Lung (tissue), 12 donors: ENCODE data around the gene LCP2. TPM values are rescaled to one million over a fixed set of nuclear protein-coding genes. Genes with fewer than 3 reads are reported as not detected.

Experiments used
- ATAC-seq: fragments of 200-7000 bp; cut with Tn5 transposase; one replicate; pipeline ENCODE4 v1.9.1; 2020; ENCODE audit warnings: moderate number of reproducible peaks; ENCODE audit not compliant: insufficient read depth, low FRiP score
- DNase-seq, 3 donors: peaks; one replicate each; pipeline ENCODE4 v3.0.0-alpha.2; 2013 to 2017
- H3K27ac ChIP-seq, 2 donors: one replicate each; pipeline ENCODE4 v1.5.1; 2013; ENCODE audit warnings: mild to moderate bottlenecking in 2 of 2, moderate library complexity in 2 of 2, control low read depth in 1 of 2, inconsistent platforms in 1 of 2, low read depth in 1 of 2, low read length in 1 of 2
- H3K27me3 ChIP-seq, 3 donors: one replicate each; pipeline ENCODE4 v1.5.1; 2013; ENCODE audit warnings: low read length in 2 of 3; ENCODE audit not compliant: control insufficient read depth in 3 of 3, insufficient read depth in 3 of 3
- H3K36me3 ChIP-seq, 4 donors: one replicate each; pipeline ENCODE4 v1.5.1; 2013; ENCODE audit warnings: low read length in 4 of 4, mild to moderate bottlenecking in 1 of 4, moderate library complexity in 1 of 4; ENCODE audit not compliant: control insufficient read depth in 4 of 4, insufficient read depth in 4 of 4
- H3K4me1 ChIP-seq, 5 donors: one replicate each; pipeline ENCODE4 v1.5.1; 2013; ENCODE audit warnings: low read length in 5 of 5, mild to moderate bottlenecking in 2 of 5, moderate library complexity in 1 of 5; ENCODE audit not compliant: control insufficient read depth in 5 of 5, insufficient read depth in 5 of 5
- H3K4me3 ChIP-seq: one replicate; pipeline ENCODE4 v1.5.1; 2013; ENCODE audit warnings: mild to moderate bottlenecking, control low read depth, moderate library complexity
- H3K9ac ChIP-seq, 2 donors: one replicate each; pipeline ENCODE4 v1.5.1; 2013; ENCODE audit warnings: low read length in 2 of 2, control low read depth in 1 of 2; ENCODE audit not compliant: insufficient read depth in 1 of 2
- H3K9me3 ChIP-seq, 4 donors: one replicate each; pipeline ENCODE4 v1.5.1; 2013; ENCODE audit warnings: low read length in 3 of 4, mild to moderate bottlenecking in 1 of 4, moderate library complexity in 1 of 4; ENCODE audit not compliant: control insufficient read depth in 4 of 4, insufficient read depth in 3 of 4
- CTCF ChIP-seq: IDR thresholded peaks from 2 replicates; pipeline ENCODE4 v1.5.1; 2012; ENCODE audit warnings: mild to moderate bottlenecking; ENCODE audit errors: control extremely low read depth, extremely low read depth
- WGBS, 2 donors: extraction: QIAGEN DNeasy Blood & Tissue Kit; methylation state at CpG; one replicate each; pipeline ENCODE4 v1.1.7; 2013; 5-methylcytosine and 5-hydroxymethylcytosine counted together
- polyA plus RNA-seq, 2 donors: library from polyadenylated mRNA; stranded (reverse); fragments of 200-250 nt; gene quantifications; one replicate each; pipeline ENCODE4 v1.2.1, GENCODE V29; 2013
- total RNA-seq, 2 donors: library from RNA; depleted of rRNA in 1 of 2; stranded (reverse); fragments of >200 nt in 1 of 2; gene quantifications; one replicate each; pipeline ENCODE4 v1.2.1, GENCODE V29; 2014 to 2021
- donor health status: control.
- donor health status: control.
- donor health status: Bipolar disorder and iron deficiency.
- donor health status: healthy.
- donor health status: DM: yes; HTN: yes; CAD: no.

Gene LCP2
- total and polyA plus RNA-seq, 4 donors: 15.6 to 127 (median 56.0) TPM

- no peaks in the 10 kb centered on the region for H3K9me3 ChIP-seq
- no peak overlapping the region for H3K9ac ChIP-seq
- H3K4me1 ChIP-seq: peaks cover 0 to 30% (median 6%) of the 10 kb centered on the region in 5 donors
- ATAC-seq (peak; percentile 43), DNase-seq (no peak)
- no peak overlapping the region for H3K4me3 ChIP-seq
- peaks cover 0 to 14% (median 0%) of the 10 kb centered on the region in 4 donors for H3K36me3 ChIP-seq
- H3K27me3 ChIP-seq: peaks cover 0 to 9% (median 2%) of the 10 kb centered on the region in 3 donors
- TF ChIP-seq CTCF: no peak
- no peak overlapping the region for H3K27ac ChIP-seq
- 75% methylated on average over 7 of the region's 7 CpGs for WGBS, 2 donors
Observed at GRCh38 chr5:170269579-170269978, 28.0 kb downstream of the LCP2 start.

GRCh38 chr5:170268884-170269283, 28.7 kb downstream of the LCP2 start:
- DNase-seq: no peak

GRCh38 chr5:170268153-170268689, 29.4 kb downstream of the LCP2 start:
- no peak overlapping the region for H3K27ac ChIP-seq
- no peaks in the 10 kb centered on the region for H3K9me3 ChIP-seq
- no peak overlapping the region for H3K9ac ChIP-seq
- H3K4me1 ChIP-seq: peaks cover 0 to 25% (median 7%) of the 10 kb centered on the region in 5 donors
- H3K27me3 ChIP-seq: peaks cover 0 to 9% (median 2%) of the 10 kb centered on the region in 3 donors
- no peak for TF ChIP-seq CTCF
- no peak for ATAC-seq
- DNase-seq: no peak
- peaks cover 0 to 10% (median 0%) of the 10 kb centered on the region in 4 donors for H3K36me3 ChIP-seq
- WGBS, 2 donors: 39 to 58% methylated on average over 15 of the region's 15 CpGs
- no peak overlapping the region for H3K4me3 ChIP-seq

More at GRCh38 chr5:170268884-170269283, 28.7 kb downstream of the LCP2 start:
- ATAC-seq: peak; percentile 78
- H3K9me3 ChIP-seq: no peaks in the 10 kb centered on the region
- no peak overlapping the region for H3K4me3 ChIP-seq
- no peak overlapping the region for H3K9ac ChIP-seq
- peaks cover 0 to 9% (median 2%) of the 10 kb centered on the region in 3 donors for H3K27me3 ChIP-seq
- peaks cover 0 to 10% (median 0%) of the 10 kb centered on the region in 4 donors for H3K36me3 ChIP-seq
- 26 to 29% methylated on average over 3 of the region's 3 CpGs for WGBS, 2 donors
- H3K27ac ChIP-seq: peak overlapping the region in 1 of 2 donors; percentile 48
- H3K4me1 ChIP-seq: peaks cover 0 to 29% (median 7%) of the 10 kb centered on the region in 5 donors
- no peak for TF ChIP-seq CTCF
